Activated naive CD4-positive, alpha-beta T cell treated with anti-CD3 and anti-CD28 coated beads, Interleukin-2, amount 50 U/mL, for 72 hours (primary cell): ENCODE results near the gene KCNQ4. TPM values are rescaled to one million over a fixed set of nuclear protein-coding genes. Genes with fewer than 3 reads are reported as not detected.

Source experiments
- ATAC-seq, 2 donors: fragments of 150-1000 bp; cut with Tn5 transposase; 2 replicates each; pipeline ENCODE4 v1.10.0; 2021; ENCODE audit warnings: mild to moderate bottlenecking in 2 of 2, moderate library complexity in 2 of 2
- DNase-seq, 2 donors: peaks; one replicate each; pipeline ENCODE4 v3.0.0; 2021 to 2022; ENCODE audit warnings: low spot score in 2 of 2
- H3K27ac Mint-ChIP-seq, 2 donors: one replicate each; pipeline ENCODE4 v1.8.0; 2022; ENCODE audit warnings: mild to moderate bottlenecking in 2 of 2, mixed read lengths in 2 of 2
- H3K36me3 Mint-ChIP-seq, 2 donors: one replicate each; pipeline ENCODE4 v1.8.0; 2022; ENCODE audit warnings: mixed read lengths in 2 of 2
- H3K9me3 Mint-ChIP-seq, 2 donors: one replicate each; pipeline ENCODE4 v1.8.0; 2022; ENCODE audit warnings: mixed read lengths in 2 of 2
- total RNA-seq, 2 donors: library from RNA; stranded (reverse); gene quantifications; one replicate each; pipeline ENCODE4 v1.2.3, GENCODE V29; 2022

The KCNQ4 gene
- total RNA-seq, 2 donors from 2014 or later = 0.73 to 1.5 TPM

GRCh38 chr1:40818264-40818961 lies 34.8 kb downstream of the KCNQ4 start:
- peak; percentile 94 to 99 for ATAC-seq
- Mint-ChIP-seq H3K9me3 (no peaks in the 10 kb centered on the region), H3K27ac (no peak overlapping the region), H3K36me3 (no peaks in the 10 kb centered on the region)
- DNase-seq = peak; percentile 76 to 91

- Mint-ChIP-seq H3K27ac (peak overlapping the region in 1 of 2 donors; percentile 29), H3K36me3 (no peaks in the 10 kb centered on the region), H3K9me3 (no peaks in the 10 kb centered on the region)
- no peak for ATAC-seq
- no peak for DNase-seq
Measured at GRCh38 chr1:40819101-40819500, 35.5 kb downstream of the KCNQ4 start.

DNA sequence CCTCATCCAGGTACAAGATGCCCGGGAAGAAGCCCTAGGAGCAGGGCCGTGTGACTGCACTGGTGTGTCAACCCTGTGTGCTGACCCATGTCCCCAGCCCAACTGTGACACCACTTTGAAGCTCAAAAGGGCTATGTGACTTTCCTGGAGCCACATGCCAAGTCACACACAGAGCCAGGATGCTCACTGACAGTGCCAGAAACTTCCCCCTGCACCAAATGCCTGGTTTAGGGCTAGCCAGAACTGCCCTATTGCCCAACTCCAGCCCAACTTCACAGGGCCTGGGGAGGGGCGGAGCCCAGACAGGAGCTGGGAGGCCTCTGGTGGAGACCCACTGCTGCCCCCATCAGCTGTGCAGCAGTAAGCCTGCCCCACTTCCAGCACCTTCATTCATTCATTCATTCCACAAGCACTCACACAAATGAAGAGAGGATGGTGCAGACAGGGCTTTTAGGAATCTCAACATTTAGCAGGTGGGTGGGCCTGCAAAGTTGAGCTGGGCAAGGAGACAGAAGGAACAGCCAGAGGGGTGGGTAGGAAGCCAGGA lies 36.7 kb downstream of the KCNQ4 start:
- DNase-seq (no peak), ATAC-seq (no peak)
- Mint-ChIP-seq H3K27ac (no peak overlapping the region), H3K9me3 (no peaks in the 10 kb centered on the region), H3K36me3 (no peaks in the 10 kb centered on the region)

DNA sequence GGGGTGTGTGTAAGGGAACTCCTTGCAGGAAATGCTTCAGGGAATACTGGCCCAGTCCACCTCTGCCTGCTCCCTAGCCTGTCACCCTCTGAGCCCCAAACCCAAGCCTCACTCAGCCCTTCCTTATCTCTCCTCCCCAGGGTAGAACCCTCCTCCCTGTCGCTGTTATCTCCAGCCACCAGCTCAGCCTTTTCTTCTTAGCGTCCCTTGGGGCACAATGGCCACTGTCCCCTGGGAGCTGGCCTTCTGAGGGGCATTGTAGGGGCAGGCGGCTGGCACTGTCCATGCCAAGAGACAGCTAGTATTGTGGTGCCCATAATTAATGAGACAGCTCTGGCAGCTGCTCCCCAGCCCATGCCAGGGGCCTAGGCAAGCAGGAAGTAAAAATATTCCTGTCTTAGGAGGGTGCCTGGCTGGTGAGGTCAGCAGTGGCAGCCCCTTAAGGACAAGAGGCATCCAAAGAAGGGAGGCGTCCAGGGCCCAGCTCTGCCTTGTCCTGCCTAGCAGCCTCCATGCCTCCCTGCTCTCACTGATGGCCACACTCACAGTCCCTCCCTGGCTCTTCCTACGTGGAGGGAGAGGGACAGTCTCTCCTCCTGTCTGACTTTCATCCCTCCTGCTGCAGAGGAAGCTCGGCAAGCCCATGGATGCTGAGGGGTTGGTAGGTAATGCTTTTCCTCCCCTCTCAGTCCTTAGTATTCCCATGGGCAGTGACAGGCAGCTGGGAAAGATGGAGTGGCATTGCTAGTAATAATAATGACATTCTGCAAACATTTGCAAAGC lies 37.5 kb downstream of the KCNQ4 start:
- DNase-seq (no peak), ATAC-seq (no peak)
- Mint-ChIP-seq H3K9me3 (no peaks in the 10 kb centered on the region), H3K27ac (no peak overlapping the region), H3K36me3 (no peaks in the 10 kb centered on the region)

DNA sequence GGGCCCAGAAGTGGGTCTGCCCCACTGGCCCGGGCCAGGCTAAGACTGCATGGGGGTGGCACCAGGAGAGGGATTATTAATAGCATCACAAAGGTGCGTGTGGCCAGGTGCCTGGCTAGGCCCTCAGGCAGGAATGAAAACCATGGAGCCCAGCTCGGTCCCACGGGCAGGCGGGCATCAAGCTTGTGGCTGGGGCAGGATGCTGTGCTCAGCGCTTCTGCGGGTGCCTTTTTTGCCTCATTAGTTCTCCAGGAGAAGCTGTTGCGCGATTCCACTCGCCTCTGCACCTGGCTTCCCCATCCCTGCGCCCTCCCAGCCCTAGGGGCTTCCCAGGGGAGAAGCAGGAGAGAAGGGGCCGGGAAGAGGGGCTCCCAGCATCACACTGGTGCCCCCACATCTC lies 39.3 kb downstream of the KCNQ4 start:
- Mint-ChIP-seq H3K9me3 (no peaks in the 10 kb centered on the region), H3K27ac (peak overlapping the region in 1 of 2 donors; percentile 81)
- no peak for ATAC-seq

GRCh38 chr1:40823345-40823744 lies 39.8 kb downstream of the KCNQ4 start:
- Mint-ChIP-seq H3K27ac (peak overlapping the region in 1 of 2 donors; percentile 81), H3K9me3 (no peaks in the 10 kb centered on the region), H3K36me3 (no peaks in the 10 kb centered on the region)
- ATAC-seq (no peak), DNase-seq (no peak)

More for the DNA sequence above, 39.3 kb downstream of the KCNQ4 start:
- no peaks in the 10 kb centered on the region for H3K36me3 Mint-ChIP-seq
- DNase-seq = no peak

GRCh38 chr1:40823983-40824382 lies 40.4 kb downstream of the KCNQ4 start:
- Mint-ChIP-seq H3K27ac (peak overlapping the region in 1 of 2 donors; percentile 20), H3K9me3 (no peaks in the 10 kb centered on the region), H3K36me3 (no peaks in the 10 kb centered on the region)
- no peak for ATAC-seq
- no peak for DNase-seq

DNA sequence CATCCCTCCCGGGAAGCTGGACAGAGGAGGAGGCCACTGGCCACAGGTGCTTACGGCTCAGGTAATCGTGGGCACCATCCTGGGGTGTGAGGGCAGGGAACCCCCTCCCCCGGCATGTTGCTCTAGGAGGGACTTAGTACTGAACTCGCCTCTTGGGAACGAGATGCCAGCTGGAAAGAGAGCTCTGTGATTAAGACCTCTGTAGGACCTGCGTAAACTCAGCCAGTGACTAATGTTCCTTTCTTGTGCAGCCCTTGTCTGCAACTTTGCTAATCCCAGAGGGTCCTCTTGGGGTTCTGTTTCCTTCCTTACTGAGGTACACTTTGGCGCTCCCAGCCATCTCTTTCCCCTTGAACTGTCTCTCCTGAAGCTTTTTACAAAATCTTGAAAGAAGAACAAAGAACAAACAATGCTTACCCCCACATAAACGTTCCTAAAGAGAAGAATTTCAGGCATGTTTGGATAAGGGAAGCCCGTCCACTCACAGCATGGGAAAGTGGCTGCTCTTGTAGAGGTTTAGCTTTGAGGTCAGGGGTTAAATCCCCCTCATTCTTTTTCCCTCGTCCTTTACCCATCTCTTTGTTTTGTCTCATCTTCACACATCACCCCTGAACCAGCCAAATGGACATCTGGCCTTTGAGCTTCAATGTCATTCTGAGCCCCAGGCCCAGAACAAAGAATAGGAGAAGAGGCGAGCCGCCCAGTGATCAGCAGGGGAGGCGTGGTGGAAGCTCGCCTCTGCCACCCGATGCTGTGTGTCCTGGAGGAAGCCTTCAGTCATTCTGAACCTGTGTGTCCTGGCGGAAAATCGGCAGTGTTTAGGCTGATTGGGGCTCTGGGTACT lies 41.2 kb downstream of the KCNQ4 start:
- no peak for DNase-seq
- Mint-ChIP-seq H3K27ac (peak overlapping the region; percentile 20 to 62), H3K9me3 (no peaks in the 10 kb centered on the region), H3K36me3 (no peaks in the 10 kb centered on the region)
- ATAC-seq = no peak

DNA sequence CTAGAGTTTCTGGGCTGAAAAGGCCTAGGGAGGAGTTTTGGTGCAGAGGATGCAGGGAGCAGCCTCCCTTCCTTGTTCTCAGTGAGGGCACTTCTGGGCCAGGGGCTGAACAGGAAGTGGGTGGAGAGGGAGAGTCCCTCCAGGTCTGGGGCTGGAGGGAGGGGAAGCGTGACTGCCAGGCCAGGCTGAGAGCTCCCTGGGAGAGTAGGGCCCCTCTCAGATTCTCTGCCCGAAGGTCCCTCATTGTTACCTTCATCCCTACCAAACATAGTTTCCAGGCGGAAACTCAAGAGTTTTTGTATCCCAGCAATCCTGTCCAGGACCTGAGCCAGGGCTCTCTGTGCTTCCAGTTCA lies 41.8 kb downstream of the KCNQ4 start:
- H3K36me3 Mint-ChIP-seq = no peaks in the 10 kb centered on the region
- peak; percentile 43 to 88 for ATAC-seq
- DNase-seq = no peak
- no peaks in the 10 kb centered on the region for H3K9me3 Mint-ChIP-seq
- H3K27ac Mint-ChIP-seq = peak overlapping the region in 1 of 2 donors; percentile 62

DNA sequence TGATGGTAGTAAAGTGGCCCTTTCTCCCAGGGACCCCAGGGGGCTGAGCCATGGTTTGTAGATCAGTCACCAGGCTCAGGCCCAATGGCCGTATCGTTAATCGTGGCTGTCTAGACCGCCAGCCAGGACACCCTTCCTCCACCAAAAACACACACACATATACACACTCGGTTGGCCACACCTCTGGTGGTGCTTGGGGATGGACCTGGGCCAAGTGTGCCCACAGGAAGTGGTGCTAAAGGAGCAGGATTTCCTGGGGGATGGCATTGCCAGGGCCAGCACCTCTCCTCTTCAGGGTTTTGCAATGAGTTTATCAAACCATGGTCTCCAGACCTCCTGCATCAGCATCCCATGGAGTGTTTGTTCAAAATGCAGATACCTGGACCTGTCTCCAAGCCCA lies 42.4 kb downstream of the KCNQ4 start:
- Mint-ChIP-seq H3K27ac (peak overlapping the region; percentile 38 to 88), H3K36me3 (no peaks in the 10 kb centered on the region), H3K9me3 (no peaks in the 10 kb centered on the region)
- ATAC-seq = peak in 1 of 2 donors; percentile 15
- DNase-seq = no peak

- no peaks in the 10 kb centered on the region for H3K9me3 Mint-ChIP-seq
- DNase-seq (no peak), ATAC-seq (no peak)
- H3K36me3 Mint-ChIP-seq = no peaks in the 10 kb centered on the region
- no peak overlapping the region for H3K27ac Mint-ChIP-seq
Measured at GRCh38 chr1:40829631-40830245, 46.2 kb downstream of the KCNQ4 start.

DNA sequence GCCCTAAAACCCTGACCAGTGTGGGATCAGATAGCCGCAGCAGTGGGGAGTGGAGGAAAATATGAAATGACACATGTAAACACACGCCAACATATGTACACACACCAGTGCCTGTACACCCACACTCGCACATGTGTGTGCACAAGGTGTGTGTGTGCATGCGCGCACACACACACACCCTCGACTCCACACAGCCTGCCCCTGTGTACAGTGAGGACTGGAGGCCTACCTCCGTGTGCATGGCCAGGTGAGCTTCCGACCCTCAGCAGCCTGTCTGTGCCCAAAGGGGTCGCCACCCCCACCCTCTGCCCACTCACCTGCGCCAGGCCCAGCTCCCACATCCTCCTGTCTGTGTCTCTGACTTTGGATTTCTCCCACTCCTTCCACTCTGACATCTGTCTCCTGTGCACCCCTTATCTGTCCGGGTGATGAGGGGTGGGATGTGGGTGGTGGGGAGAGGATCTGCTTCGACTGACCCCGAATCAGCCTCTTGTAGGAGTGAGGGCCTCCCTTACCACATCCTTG lies 46.9 kb downstream of the KCNQ4 start:
- Mint-ChIP-seq H3K36me3 (no peaks in the 10 kb centered on the region), H3K9me3 (no peaks in the 10 kb centered on the region), H3K27ac (no peak overlapping the region)
- ATAC-seq (no peak), DNase-seq (no peak)

DNA sequence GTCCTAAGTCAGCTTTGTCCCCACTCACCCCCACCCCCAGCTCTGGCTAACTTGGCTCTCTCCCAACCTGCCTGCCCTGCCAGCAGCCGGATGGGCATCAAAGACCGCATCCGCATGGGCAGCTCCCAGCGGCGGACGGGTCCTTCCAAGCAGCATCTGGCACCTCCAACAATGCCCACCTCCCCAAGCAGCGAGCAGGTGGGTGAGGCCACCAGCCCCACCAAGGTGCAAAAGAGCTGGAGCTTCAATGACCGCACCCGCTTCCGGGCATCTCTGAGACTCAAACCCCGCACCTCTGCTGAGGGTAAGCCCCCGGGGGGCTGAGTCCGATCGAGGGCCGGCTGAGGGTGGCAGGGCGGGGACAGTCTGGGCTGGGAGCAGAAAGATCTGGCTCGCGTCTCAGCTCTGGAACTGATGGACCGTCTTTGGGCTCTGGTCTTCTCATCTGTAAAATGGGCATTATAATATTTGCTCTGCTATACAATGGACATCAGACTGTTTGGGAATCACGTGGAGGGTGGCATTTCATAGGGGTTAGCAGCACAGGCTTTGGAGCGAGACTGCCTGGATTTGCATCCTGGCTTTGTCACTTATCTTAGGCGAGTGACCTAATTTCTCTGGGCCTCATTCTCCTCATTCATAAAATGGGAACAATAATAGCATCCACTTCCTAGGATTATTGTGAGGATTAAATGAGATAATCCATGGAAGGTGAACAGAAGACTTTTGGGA lies 47.6 kb downstream of the KCNQ4 start:
- H3K27ac Mint-ChIP-seq = no peak overlapping the region

DNA sequence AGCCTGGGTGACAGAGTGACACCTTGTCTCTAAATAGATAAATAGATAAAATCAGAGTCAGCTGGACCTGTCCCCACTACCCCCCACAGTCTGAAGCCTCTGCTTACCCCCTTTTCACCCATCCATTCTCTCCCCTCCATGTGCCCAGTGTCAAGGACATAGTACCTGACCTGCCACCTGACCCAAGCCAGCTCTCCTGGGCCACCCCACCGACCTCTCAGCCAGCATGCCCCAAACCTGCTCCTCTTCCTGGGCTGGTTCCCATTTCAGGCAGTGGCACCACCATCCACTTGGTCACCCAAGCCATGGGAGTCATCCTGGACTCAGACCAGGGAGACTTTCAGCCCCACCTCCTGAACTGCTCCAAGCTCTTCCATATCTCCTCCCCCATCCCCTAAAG lies 50.4 kb downstream of the KCNQ4 start:
- Mint-ChIP-seq H3K27ac (no peak overlapping the region), H3K9me3 (no peaks in the 10 kb centered on the region), H3K36me3 (no peaks in the 10 kb centered on the region)
- ATAC-seq (no peak), DNase-seq (no peak)

More for the DNA sequence above, 47.6 kb downstream of the KCNQ4 start:
- ATAC-seq (no peak), DNase-seq (no peak)
- H3K36me3 Mint-ChIP-seq = no peaks in the 10 kb centered on the region
- no peaks in the 10 kb centered on the region for H3K9me3 Mint-ChIP-seq

- Mint-ChIP-seq H3K27ac (no peak overlapping the region), H3K9me3 (no peaks in the 10 kb centered on the region), H3K36me3 (no peaks in the 10 kb centered on the region)
- ATAC-seq (no peak), DNase-seq (no peak)
Measured at GRCh38 chr1:40834968-40835545, 51.5 kb downstream of the KCNQ4 start.
